ENCODE results near the gene TSPO. TPM values are rescaled to one million over a fixed set of nuclear protein-coding genes. Genes with fewer than 3 reads are reported as not detected.

The TSPO gene
- total and polyA plus RNA-seq, 2 of the 13 experiments (the other 11 are each of a cell fraction or from before 2014, with no cell fraction given), result 0.46 to 1.4 TPM

DNA sequence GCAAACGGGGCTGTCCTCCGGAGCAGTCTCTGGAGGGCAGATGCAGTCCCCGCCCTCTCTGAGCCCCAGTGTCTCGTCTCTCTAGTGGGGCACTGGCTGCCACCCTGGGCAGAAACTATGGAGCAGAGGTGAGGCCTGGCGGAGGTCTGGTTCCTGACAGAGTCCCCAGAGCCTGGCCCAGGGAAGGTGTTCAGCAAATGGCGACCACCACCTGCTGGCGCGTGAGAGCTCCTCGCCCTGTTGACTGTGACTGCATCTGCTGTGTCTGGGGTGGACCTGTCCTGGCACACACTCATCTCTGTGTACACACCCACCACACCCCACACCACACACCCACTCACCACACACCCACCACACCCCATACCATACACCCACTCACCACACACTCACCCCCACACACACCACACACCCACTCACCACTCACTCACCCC lies 53.9 kb downstream of the TSPO start (continued):
- TF ChIP-seq, protein P1, sequence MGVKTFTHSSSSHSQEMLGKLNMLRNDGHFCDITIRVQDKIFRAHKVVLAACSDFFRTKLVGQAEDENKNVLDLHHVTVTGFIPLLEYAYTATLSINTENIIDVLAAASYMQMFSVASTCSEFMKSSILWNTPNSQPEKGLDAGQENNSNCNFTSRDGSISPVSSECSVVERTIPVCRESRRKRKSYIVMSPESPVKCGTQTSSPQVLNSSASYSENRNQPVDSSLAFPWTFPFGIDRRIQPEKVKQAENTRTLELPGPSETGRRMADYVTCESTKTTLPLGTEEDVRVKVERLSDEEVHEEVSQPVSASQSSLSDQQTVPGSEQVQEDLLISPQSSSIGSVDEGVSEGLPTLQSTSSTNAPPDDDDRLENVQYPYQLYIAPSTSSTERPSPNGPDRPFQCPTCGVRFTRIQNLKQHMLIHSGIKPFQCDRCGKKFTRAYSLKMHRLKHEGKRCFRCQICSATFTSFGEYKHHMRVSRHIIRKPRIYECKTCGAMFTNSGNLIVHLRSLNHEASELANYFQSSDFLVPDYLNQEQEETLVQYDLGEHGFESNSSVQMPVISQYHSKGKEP (CRISPR knock-in tag; IDR thresholded peaks at IDR 0.05), result no peak
- no peak for TF ChIP-seq NR2F2 (IDR thresholded peaks at IDR 0.05; ENCODE audit: borderline replicate concordance, low read depth)
- no peak for TF ChIP-seq ZNF235 (CRISPR knock-in tag; IDR thresholded peaks at IDR 0.05; ENCODE audit: borderline replicate concordance)
- TF ChIP-seq, protein P2, sequence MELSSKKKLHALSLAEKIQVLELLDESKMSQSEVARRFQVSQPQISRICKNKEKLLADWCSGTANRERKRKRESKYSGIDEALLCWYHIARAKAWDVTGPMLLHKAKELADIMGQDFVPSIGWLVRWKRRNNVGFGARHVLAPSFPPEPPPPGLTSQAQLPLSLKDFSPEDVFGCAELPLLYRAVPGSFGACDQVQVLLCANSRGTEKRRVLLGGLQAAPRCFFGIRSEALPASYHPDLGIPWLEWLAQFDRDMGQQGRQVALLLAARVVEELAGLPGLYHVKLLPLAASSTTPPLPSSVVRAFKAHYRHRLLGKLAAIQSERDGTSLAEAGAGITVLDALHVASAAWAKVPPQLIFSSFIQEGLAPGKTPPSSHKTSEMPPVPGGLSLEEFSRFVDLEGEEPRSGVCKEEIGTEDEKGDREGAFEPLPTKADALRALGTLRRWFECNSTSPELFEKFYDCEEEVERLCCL (CRISPR knock-in tag; IDR thresholded peaks at IDR 0.05; ENCODE audit: borderline replicate concordance), result no peak
- TF ChIP-seq, protein P3, sequence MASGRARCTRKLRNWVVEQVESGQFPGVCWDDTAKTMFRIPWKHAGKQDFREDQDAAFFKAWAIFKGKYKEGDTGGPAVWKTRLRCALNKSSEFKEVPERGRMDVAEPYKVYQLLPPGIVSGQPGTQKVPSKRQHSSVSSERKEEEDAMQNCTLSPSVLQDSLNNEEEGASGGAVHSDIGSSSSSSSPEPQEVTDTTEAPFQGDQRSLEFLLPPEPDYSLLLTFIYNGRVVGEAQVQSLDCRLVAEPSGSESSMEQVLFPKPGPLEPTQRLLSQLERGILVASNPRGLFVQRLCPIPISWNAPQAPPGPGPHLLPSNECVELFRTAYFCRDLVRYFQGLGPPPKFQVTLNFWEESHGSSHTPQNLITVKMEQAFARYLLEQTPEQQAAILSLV (CRISPR knock-in tag; IDR thresholded peaks at IDR 0.05; ENCODE audit: borderline replicate concordance), result no peak
- TF ChIP-seq ZNF432 (CRISPR knock-in tag; IDR thresholded peaks at IDR 0.05; ENCODE audit: borderline replicate concordance), result no peak
- no peak for TF ChIP-seq ZNF367 (CRISPR knock-in tag; IDR thresholded peaks at IDR 0.05; ENCODE audit: borderline replicate concordance)
- no peak for TF ChIP-seq IRF2 (CRISPR knock-in tag; IDR thresholded peaks at IDR 0.05)
- no peak for TF ChIP-seq ZNF460 (CRISPR knock-in tag; IDR thresholded peaks at IDR 0.05; ENCODE audit: borderline replicate concordance)
- TF ChIP-seq ZNF747 (CRISPR knock-in tag; IDR thresholded peaks at IDR 0.05; ENCODE audit: borderline replicate concordance), result no peak
- no peak for TF ChIP-seq ZSCAN9 (CRISPR knock-in tag; IDR thresholded peaks at IDR 0.05; ENCODE audit: borderline replicate concordance)
- TF ChIP-seq ZNF12 (CRISPR knock-in tag; IDR thresholded peaks at IDR 0.05), result no peak

Measured in HepG2 (cell line).